WTC11 (cell line): ENCODE data around the gene NWD2.

Experiments used
- ATF1 ChIP-seq: sonication (generic); formaldehyde crosslinking; IDR thresholded peaks from 2 replicates; pipeline ENCODE4 v1.8.1; 2023; ENCODE audit warnings: mild to moderate bottlenecking, moderate library complexity, missing genetic modification reagents
- FOXJ3 ChIP-seq: sonication (generic); formaldehyde crosslinking; IDR thresholded peaks from 2 replicates; pipeline ENCODE4 v1.9.0; 2021; ENCODE audit warnings: missing genetic modification reagents, mild to moderate bottlenecking, borderline replicate concordance
- NR3C1 ChIP-seq: sonication (generic); formaldehyde crosslinking; conservative IDR thresholded peaks from 2 replicates; pipeline ENCODE4 v1.8.1; 2023; ENCODE audit warnings: low read depth, mild to moderate bottlenecking, missing genetic modification reagents
- SP1 ChIP-seq: sonication (generic); formaldehyde crosslinking; conservative IDR thresholded peaks from 2 replicates; pipeline ENCODE4 v1.8.1; 2022; ENCODE audit warnings: missing genetic modification reagents
- TCF7 ChIP-seq: sonication (generic); formaldehyde crosslinking; IDR thresholded peaks from 2 replicates; pipeline ENCODE4 v1.8.0; 2022; ENCODE audit warnings: mild to moderate bottlenecking, low read depth, missing genetic modification reagents, moderate library complexity
- TEAD1 ChIP-seq: sonication (generic); formaldehyde crosslinking; IDR thresholded peaks from 2 replicates; pipeline ENCODE4 v1.8.0; 2022; ENCODE audit warnings: mild to moderate bottlenecking, missing genetic modification reagents
- TF ChIP-seq, protein P1 (sequence below): sonication (generic); formaldehyde crosslinking; IDR thresholded peaks from 2 replicates; pipeline ENCODE4 v1.8.0; 2022; ENCODE audit warnings: mild to moderate bottlenecking, missing genetic modification reagents
- TF ChIP-seq, protein P2 (sequence below): fragments of 200-600 bp; IDR thresholded peaks from 2 replicates; pipeline ENCODE4 v1.8.0; 2022; ENCODE audit warnings: antibody characterized with exemption
- TF ChIP-seq, protein P3 (sequence below): sonication (generic); formaldehyde crosslinking; IDR thresholded peaks from 2 replicates; pipeline ENCODE4 v1.8.0; 2022; ENCODE audit warnings: missing genetic modification reagents
- TF ChIP-seq, protein P4 (sequence below): sonication (generic); formaldehyde crosslinking; IDR thresholded peaks from 2 replicates; pipeline ENCODE4 v1.8.0; 2023; ENCODE audit warnings: missing genetic modification reagents
- TF ChIP-seq, protein P5 (sequence below): sonication (generic); formaldehyde crosslinking; IDR thresholded peaks from 2 replicates; pipeline ENCODE4 v1.8.1; 2022; ENCODE audit warnings: missing genetic modification reagents, borderline replicate concordance
- TF ChIP-seq, protein P6 (sequence below): sonication (generic); formaldehyde crosslinking; IDR thresholded peaks from 2 replicates; pipeline ENCODE4 v1.8.1; 2022; ENCODE audit warnings: mild to moderate bottlenecking, missing genetic modification reagents, moderate library complexity, borderline replicate concordance

DNA sequence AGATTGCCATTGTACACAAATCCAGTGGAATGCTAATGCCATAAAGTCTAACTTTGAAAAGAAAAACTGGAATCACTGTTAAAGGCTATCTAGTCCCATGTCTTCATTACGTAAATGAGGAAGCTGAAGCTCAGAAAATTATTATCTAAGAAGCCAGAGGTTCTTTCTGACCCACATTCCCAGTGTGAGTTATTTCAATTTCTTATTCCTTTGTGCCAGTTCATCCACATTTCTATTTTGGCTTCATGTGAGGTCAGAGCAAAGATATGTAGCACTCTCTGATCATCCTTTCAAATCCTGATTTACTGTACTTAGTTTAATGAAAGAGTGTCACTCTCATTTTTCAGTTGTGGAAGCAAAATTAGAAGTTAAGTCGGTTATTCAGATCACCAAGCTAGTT lies 24.6 kb upstream of the NWD2 start:
- TF ChIP-seq, protein P1, sequence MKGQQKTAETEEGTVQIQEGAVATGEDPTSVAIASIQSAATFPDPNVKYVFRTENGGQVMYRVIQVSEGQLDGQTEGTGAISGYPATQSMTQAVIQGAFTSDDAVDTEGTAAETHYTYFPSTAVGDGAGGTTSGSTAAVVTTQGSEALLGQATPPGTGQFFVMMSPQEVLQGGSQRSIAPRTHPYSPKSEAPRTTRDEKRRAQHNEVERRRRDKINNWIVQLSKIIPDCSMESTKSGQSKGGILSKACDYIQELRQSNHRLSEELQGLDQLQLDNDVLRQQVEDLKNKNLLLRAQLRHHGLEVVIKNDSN (CRISPR knock-in tag): no peak
- TF ChIP-seq, protein P2, sequence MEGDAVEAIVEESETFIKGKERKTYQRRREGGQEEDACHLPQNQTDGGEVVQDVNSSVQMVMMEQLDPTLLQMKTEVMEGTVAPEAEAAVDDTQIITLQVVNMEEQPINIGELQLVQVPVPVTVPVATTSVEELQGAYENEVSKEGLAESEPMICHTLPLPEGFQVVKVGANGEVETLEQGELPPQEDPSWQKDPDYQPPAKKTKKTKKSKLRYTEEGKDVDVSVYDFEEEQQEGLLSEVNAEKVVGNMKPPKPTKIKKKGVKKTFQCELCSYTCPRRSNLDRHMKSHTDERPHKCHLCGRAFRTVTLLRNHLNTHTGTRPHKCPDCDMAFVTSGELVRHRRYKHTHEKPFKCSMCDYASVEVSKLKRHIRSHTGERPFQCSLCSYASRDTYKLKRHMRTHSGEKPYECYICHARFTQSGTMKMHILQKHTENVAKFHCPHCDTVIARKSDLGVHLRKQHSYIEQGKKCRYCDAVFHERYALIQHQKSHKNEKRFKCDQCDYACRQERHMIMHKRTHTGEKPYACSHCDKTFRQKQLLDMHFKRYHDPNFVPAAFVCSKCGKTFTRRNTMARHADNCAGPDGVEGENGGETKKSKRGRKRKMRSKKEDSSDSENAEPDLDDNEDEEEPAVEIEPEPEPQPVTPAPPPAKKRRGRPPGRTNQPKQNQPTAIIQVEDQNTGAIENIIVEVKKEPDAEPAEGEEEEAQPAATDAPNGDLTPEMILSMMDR: no peak
- TF ChIP-seq NR3C1 (CRISPR knock-in tag): no peak
- no peak for TF ChIP-seq TCF7 (CRISPR knock-in tag)
- no peak for TF ChIP-seq SP1 (CRISPR knock-in tag)
- TF ChIP-seq, protein P3, sequence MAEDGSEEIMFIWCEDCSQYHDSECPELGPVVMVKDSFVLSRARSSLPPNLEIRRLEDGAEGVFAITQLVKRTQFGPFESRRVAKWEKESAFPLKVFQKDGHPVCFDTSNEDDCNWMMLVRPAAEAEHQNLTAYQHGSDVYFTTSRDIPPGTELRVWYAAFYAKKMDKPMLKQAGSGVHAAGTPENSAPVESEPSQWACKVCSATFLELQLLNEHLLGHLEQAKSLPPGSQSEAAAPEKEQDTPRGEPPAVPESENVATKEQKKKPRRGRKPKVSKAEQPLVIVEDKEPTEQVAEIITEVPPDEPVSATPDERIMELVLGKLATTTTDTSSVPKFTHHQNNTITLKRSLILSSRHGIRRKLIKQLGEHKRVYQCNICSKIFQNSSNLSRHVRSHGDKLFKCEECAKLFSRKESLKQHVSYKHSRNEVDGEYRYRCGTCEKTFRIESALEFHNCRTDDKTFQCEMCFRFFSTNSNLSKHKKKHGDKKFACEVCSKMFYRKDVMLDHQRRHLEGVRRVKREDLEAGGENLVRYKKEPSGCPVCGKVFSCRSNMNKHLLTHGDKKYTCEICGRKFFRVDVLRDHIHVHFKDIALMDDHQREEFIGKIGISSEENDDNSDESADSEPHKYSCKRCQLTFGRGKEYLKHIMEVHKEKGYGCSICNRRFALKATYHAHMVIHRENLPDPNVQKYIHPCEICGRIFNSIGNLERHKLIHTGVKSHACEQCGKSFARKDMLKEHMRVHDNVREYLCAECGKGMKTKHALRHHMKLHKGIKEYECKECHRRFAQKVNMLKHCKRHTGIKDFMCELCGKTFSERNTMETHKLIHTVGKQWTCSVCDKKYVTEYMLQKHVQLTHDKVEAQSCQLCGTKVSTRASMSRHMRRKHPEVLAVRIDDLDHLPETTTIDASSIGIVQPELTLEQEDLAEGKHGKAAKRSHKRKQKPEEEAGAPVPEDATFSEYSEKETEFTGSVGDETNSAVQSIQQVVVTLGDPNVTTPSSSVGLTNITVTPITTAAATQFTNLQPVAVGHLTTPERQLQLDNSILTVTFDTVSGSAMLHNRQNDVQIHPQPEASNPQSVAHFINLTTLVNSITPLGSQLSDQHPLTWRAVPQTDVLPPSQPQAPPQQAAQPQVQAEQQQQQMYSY (CRISPR knock-in tag): no peak
- no peak for TF ChIP-seq TEAD1 (CRISPR knock-in tag)
- TF ChIP-seq, protein P4, sequence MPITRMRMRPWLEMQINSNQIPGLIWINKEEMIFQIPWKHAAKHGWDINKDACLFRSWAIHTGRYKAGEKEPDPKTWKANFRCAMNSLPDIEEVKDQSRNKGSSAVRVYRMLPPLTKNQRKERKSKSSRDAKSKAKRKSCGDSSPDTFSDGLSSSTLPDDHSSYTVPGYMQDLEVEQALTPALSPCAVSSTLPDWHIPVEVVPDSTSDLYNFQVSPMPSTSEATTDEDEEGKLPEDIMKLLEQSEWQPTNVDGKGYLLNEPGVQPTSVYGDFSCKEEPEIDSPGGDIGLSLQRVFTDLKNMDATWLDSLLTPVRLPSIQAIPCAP (CRISPR knock-in tag): no peak
- TF ChIP-seq, protein P5, sequence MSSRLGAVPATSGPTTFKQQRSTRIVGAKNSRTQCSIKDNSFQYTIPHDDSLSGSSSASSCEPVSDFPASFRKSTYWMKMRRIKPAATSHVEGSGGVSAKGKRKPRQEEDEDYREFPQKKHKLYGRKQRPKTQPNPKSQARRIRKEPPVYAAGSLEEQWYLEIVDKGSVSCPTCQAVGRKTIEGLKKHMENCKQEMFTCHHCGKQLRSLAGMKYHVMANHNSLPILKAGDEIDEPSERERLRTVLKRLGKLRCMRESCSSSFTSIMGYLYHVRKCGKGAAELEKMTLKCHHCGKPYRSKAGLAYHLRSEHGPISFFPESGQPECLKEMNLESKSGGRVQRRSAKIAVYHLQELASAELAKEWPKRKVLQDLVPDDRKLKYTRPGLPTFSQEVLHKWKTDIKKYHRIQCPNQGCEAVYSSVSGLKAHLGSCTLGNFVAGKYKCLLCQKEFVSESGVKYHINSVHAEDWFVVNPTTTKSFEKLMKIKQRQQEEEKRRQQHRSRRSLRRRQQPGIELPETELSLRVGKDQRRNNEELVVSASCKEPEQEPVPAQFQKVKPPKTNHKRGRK: no peak
- no peak for TF ChIP-seq ATF1
- TF ChIP-seq FOXJ3 (CRISPR knock-in tag): no peak
- TF ChIP-seq, protein P6, sequence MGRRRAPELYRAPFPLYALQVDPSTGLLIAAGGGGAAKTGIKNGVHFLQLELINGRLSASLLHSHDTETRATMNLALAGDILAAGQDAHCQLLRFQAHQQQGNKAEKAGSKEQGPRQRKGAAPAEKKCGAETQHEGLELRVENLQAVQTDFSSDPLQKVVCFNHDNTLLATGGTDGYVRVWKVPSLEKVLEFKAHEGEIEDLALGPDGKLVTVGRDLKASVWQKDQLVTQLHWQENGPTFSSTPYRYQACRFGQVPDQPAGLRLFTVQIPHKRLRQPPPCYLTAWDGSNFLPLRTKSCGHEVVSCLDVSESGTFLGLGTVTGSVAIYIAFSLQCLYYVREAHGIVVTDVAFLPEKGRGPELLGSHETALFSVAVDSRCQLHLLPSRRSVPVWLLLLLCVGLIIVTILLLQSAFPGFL: no peak
